Brain microvascular endothelial cell (primary cell): ENCODE data around the gene STAC.

Experiments
- DNase-seq: peaks from one replicate; pipeline ENCODE4 v3.0.0-alpha.2; 2020
- H3K27ac ChIP-seq: fragments of 250-450 bp; sonication (Bioruptor Pico); 2 replicates; pipeline ENCODE4 v1.5.1; 2020; ENCODE audit warnings: mild to moderate bottlenecking, moderate library complexity
- H3K27me3 ChIP-seq: fragments of 250-450 bp; sonication (Bioruptor Pico); replicated peaks from 2 replicates; pipeline ENCODE4 v1.5.1; 2020; ENCODE audit warnings: mild to moderate bottlenecking
- H3K36me3 ChIP-seq: fragments of 250-450 bp; sonication (Bioruptor Pico); replicated peaks from 2 replicates; pipeline ENCODE4 v1.5.1; 2020; ENCODE audit warnings: mild to moderate bottlenecking
- H3K4me3 ChIP-seq: 2 replicates; pipeline ENCODE4 v1.5.1; 2011; ENCODE audit warnings: low read depth, mild to moderate bottlenecking, control low read depth, low read length, moderate library complexity
- in situ Hi-C: cut with HindIII; loops from 2 replicates; pipeline ENCODE4 v1.10.0; 2017; ENCODE audit warnings: low sequenced_read_pairs, low pct_ligation_motif_present
- TF ChIP-seq, protein P1 (sequence below): IDR thresholded peaks from 2 replicates; pipeline ENCODE4 v1.5.1; 2011; ENCODE audit warnings: low read depth, mild to moderate bottlenecking, moderate library complexity, low read length, control low read depth, inconsistent platforms; ENCODE audit errors: missing control alignments

Gene STAC

DNA sequence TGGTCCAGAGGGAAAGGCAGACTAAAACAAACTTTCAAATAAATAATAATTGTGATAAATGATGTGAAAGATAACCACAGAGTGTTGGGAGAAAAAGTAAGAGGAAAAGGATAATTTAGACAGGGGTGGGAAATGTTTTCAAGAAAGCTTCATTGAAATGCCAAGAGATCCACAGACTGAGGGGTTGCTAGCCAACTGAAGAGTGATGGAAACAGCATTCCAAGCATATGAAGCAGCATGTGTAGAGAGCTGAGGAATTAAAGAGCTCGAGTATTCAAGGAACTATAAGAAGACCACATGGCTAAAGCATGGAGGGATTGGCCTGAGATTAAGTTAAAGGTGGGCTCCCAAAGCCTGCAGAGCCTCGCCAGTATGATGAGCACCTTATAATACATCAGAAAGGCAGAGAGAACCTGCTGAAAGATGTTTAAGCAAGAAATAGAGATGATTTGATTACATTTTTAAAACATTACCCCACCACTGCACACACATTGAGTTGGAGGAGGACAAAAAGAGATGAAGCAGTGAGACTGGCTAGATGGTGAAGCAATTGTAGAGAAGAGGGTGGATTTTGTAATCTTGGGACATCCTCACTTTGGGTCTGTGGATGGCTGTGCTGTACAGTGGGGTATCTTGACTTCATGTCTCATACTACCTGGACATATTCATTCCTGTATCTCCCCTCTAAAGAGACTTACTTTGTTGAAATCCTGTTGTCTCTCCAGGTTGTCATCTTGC lies 100.8 kb downstream of the STAC start:
- DNase-seq = peak; percentile 67
- in situ Hi-C loops = no loop called here
- H3K27ac ChIP-seq = no peak overlapping the region
- H3K27me3 ChIP-seq = no peaks in the 10 kb centered on the region
- no peak overlapping the region for H3K4me3 ChIP-seq
- TF ChIP-seq, protein P1, sequence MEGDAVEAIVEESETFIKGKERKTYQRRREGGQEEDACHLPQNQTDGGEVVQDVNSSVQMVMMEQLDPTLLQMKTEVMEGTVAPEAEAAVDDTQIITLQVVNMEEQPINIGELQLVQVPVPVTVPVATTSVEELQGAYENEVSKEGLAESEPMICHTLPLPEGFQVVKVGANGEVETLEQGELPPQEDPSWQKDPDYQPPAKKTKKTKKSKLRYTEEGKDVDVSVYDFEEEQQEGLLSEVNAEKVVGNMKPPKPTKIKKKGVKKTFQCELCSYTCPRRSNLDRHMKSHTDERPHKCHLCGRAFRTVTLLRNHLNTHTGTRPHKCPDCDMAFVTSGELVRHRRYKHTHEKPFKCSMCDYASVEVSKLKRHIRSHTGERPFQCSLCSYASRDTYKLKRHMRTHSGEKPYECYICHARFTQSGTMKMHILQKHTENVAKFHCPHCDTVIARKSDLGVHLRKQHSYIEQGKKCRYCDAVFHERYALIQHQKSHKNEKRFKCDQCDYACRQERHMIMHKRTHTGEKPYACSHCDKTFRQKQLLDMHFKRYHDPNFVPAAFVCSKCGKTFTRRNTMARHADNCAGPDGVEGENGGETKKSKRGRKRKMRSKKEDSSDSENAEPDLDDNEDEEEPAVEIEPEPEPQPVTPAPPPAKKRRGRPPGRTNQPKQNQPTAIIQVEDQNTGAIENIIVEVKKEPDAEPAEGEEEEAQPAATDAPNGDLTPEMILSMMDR = no peak
- no peaks in the 10 kb centered on the region for H3K36me3 ChIP-seq

DNA sequence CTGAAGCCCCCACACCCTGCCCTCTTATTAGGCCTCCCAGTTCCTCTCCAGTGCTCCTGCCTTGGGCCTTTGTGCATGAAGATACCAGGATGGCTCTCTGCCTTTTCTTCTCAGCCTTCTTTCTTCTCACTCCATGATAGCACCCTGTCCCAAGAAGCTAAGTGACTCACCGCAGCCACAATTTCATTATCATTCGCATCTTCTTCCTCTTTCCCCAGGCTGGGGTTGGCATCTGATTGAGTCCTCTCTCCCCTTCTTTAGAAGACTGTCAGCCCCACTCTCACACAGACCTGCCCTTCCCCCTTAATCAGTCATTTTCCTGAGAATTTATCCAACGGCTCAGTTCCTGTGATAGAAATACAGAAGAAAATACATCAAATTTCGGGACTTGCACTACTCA lies 102.0 kb downstream of the STAC start:
- DNase-seq = no peak
- H3K27me3 ChIP-seq = no peaks in the 10 kb centered on the region
- no peaks in the 10 kb centered on the region for H3K36me3 ChIP-seq
- no peak overlapping the region for H3K27ac ChIP-seq
- TF ChIP-seq, protein P1 = no peak
- in situ Hi-C loops = no loop called here
- no peak overlapping the region for H3K4me3 ChIP-seq

DNA sequence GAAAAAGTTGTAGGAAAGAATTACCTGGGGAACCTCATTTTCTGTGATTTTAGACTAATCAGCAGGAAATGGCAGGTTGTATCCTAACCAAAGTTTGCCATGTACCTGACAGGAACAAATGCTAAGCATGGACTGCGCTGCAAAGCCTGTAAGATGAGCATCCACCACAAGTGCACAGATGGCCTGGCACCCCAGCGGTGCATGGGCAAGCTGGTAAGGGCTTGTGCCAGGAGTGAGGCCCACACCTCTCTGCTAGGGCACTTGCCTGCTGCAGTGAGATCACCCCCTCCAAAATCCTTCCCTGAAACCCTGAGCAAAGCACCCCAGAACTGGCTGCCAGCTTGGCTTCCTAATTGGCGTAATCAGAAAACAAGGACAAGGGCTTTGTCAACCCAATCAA lies 102.6 kb downstream of the STAC start:
- in situ Hi-C loops = no loop called here
- Histone ChIP-seq H3K4me3 (no peak overlapping the region), H3K36me3 (no peaks in the 10 kb centered on the region), H3K27ac (no peak overlapping the region), H3K27me3 (no peaks in the 10 kb centered on the region)
- TF ChIP-seq, protein P1 = no peak
- DNase-seq = no peak

DNA sequence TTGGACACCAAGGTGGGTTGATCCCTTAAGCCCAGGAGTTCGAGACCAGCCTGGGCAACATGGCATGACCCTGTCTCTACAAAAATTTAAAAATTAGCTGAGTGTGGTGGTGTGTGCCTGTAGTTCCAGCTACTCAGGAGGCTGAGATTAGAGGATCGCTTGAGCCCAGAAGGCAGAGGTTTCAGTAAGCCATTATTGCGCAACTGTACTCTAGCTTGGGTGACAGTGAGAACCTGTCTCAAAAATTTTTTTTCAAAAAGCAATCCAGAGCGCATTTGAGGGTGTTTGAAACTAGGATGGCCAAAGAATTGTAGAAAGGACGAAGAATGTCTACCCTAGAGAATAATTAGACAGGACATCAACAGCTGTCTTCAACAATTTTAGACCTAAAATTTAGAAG lies 103.4 kb downstream of the STAC start:
- in situ Hi-C loops = no loop called here
- Histone ChIP-seq H3K27me3 (no peaks in the 10 kb centered on the region), H3K27ac (no peak overlapping the region), H3K4me3 (no peak overlapping the region), H3K36me3 (no peaks in the 10 kb centered on the region)
- no peak for DNase-seq
- TF ChIP-seq, protein P1 = no peak

DNA sequence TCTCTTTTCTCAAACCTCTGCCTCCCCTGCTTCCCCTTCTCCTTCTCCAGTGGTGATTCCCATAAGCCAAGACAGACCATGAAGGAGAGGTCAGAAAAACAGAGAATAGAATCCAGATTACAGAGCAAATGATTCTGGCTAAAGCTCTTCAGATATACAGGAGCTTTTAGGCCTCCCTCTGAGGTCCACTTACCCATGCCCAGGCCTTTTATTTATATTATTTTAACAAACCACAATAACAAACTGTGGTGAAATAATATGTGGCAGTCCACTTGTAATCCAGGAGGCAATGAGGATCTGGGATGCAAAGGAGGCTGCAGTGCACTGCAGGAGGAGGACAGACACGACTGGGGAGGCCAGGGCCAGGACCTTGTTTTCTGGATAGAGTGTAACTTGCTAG lies 104.1 kb downstream of the STAC start:
- Histone ChIP-seq H3K4me3 (no peak overlapping the region), H3K36me3 (no peaks in the 10 kb centered on the region), H3K27me3 (no peaks in the 10 kb centered on the region), H3K27ac (no peak overlapping the region)
- no peak for DNase-seq
- in situ Hi-C loops = no loop called here
- TF ChIP-seq, protein P1 = no peak
